Coronary artery (tissue), 2 donors: ENCODE results near the gene PDE11A.
A peak's percentile ranks its signal among the peaks of the same experiment; 100 is the strongest.

Experiments
- DNase-seq: peaks from one replicate; pipeline ENCODE4 v3.0.0-alpha.2; 2017; ENCODE audit warnings: low spot score
- H3K27ac ChIP-seq, 2 donors: fragments of 200-600 bp; sonication (generic); one replicate each; pipeline ENCODE4 v1.5.1; 2016 to 2019
- H3K4me3 ChIP-seq: fragments of 200-600 bp; sonication (generic); 2 replicates; pipeline ENCODE4 v1.5.1; 2016; ENCODE audit warnings: mild to moderate bottlenecking, moderate library complexity
- CTCF ChIP-seq: fragments of 200-600 bp; sonication (generic); IDR thresholded peaks from one replicate; pipeline ENCODE4 v1.5.1; 2019; ENCODE audit warnings: antibody characterized with exemption

The PDE11A gene

GRCh38 chr2:177619461-177619860 is 453.1 kb downstream of the PDE11A start:
- no peak for TF ChIP-seq CTCF
- no peak for DNase-seq
- H3K27ac ChIP-seq: no peak overlapping the region
- peak overlapping the region; percentile 82 for H3K4me3 ChIP-seq

GRCh38 chr2:177618255-177619253 is 454.0 kb downstream of the PDE11A start:
- peak overlapping the region; percentile 82 for H3K4me3 ChIP-seq
- DNase-seq: peak; percentile 94
- no peak for TF ChIP-seq CTCF
- peak overlapping the region; percentile 84 to 91 for H3K27ac ChIP-seq

- no peak for DNase-seq
- TF ChIP-seq CTCF: no peak
- Histone ChIP-seq H3K4me3 (peak overlapping the region; percentile 82), H3K27ac (peak overlapping the region in 1 of 2 donors; percentile 91)
Observed at GRCh38 chr2:177617849-177618248, 454.7 kb downstream of the PDE11A start.

GRCh38 chr2:177616731-177617130 is 455.8 kb downstream of the PDE11A start:
- no peak overlapping the region for H3K4me3 ChIP-seq
- no peak for TF ChIP-seq CTCF
- H3K27ac ChIP-seq: no peak overlapping the region

GRCh38 chr2:177616066-177616465 is 456.5 kb downstream of the PDE11A start:
- TF ChIP-seq CTCF: no peak
- DNase-seq: no peak
- no peak overlapping the region for H3K4me3 ChIP-seq

More at GRCh38 chr2:177616731-177617130, 455.8 kb downstream of the PDE11A start:
- DNase-seq: no peak

GRCh38 chr2:177612659-177613058 is 459.9 kb downstream of the PDE11A start:
- Histone ChIP-seq H3K27ac (no peak overlapping the region), H3K4me3 (no peak overlapping the region)
- TF ChIP-seq CTCF: no peak
- DNase-seq: no peak

More at GRCh38 chr2:177616066-177616465, 456.5 kb downstream of the PDE11A start:
- no peak overlapping the region for H3K27ac ChIP-seq
